ENCODE results near the gene TCF7L2.

The TCF7L2 gene

DNA sequence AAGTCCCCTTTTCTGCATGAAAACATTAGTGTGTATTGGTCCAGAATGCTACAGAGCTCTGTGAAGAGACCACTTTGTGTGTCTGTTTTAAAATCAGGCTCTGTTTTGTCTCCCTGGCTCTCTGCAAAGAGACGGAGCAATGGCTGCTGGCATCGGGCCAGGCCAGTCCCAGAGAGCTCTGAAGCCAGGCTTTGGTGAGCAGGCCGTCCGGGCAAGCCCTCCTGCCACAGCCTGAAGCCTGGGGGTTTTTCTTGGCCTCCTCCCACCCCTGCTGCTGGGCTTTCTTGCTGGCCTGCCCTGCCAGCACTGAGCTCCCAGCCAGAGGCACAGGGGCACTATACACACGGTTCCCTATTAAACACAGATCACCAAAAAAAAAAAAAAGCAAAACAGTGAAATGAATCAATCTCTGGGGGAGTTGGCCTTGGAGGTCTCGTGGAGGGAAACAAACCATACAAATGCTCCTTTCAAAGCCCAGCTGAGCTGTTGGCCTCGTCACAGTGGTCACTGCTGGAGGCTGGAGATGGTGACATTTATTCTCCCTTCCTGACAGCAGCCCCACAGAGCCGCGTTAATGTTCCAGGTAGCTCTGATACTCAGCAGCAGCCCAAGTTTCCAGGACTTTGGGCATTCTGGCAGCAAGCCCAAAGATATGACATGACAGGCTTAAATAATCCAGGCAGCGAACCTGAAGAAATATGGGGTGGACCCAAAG, 237.2 kb downstream of the TCF7L2 start:
- no peak for DNase-seq

DNA sequence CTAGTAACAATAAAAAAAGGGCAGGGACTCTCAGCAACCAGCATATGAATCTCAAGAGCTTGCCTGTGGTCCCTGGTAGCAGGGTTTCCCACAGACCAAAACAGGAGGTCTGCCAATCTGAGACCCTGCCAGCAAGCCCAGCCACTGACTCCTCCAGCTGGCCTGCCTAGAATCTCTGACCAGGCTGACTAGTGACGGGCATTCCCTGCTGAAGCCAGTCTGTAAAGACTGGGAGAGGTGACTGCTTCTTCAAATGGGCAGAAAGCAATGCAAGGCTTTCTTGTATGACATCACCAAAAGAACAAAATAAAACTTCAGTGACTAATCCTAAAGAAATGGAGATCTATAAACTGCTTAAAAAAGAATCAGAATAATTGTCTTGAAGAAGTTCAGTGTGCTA, 249.4 kb downstream of the TCF7L2 start:
- no peak for DNase-seq

DNA sequence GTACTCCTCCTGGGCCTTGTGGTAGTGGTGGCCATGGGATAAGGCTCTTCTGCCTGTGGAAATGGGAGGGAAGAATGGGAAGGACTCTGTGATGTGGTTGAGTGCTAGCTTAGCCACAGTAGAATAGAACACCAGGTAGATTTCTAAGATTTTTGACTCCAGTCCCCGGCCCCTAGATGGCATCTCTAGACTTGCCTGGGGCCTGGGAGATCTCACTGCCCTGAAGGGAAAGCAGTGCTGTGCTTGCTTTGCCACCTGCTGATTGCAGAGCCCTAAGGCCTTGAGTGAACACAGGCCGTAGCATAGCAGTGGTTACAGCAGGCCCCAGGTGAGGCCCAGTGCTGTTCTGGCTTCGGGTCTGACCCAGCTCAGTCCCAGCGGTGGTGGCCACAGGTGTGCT, 252.0 kb downstream of the TCF7L2 start:
- DNase-seq, result no peak

DNA sequence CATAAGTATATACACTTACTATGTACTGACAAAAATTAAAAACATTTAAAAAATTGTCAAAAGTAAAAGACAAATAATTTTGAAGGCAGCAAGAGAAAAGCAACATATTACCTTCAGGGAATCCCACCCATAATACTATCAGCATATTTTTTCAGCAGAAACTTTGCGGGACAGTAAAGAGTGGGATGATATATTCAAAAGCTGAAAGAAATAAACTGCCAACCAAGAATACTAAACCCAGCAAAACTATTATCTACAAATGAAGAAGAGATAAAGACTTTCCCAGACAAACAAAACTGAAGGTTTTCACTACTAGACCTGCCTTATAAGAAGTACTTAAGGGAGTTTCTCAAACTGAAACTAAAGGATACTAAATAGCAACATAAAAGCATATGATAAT, 257.9 kb downstream of the TCF7L2 start:
- no peak for DNase-seq

DNA sequence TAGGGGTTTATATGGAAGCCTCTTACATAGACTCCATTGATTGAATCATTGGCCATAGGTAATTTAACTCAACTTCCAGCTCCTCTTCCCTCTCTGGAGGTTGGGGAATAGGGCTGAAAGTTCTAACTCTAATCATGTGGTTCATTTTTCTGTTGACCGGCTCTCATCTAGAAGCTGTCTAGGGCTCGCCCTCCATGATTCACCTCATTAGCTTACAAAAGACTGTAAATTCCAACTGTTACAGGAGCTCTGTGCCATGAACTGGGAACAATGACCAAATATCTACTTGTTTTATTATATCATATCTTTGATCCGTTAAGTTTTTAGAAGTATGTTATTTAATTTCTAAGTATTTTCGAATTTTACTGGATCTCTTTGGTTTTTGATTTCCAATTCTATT, 263.0 kb downstream of the TCF7L2 start:
- no peak for DNase-seq

DNA sequence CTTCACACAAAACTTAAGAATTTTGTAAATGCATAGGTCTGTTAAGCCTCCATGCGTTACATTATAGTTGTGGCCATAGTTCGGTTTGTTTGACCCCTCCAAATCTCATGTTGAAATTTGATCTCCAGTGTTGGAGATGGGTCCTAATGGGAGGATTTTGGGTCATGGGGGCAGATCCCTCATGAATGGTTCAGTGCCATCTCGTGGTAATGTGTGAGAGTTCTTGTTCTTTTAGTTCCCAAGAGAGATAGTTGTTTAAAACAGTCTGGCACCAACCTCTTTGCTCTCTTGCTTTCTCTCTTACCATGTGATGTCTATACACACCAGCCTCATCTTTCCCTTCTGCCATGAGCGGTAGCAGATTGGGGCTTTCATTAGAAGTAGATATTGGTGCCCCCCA, 264.3 kb downstream of the TCF7L2 start:
- DNase-seq, result no peak

DNA sequence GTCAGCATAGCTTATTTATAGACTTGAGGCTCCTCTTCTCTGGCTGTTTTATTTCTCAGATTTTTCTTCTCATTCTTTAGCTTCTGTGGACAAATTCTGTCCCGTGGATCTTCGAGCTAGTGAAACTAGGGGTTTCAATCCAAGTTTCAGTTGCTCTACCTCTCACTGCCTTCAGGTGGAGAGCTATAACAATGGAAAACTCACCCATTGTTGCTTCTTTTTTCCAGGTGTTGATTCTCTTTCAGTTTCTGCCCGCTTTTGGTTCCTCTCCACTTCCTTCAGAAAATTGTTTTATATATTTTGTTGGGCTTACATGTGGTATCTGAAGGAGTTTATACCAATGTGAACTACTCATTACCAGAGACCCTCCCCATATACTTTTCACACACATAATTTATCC, 266.1 kb downstream of the TCF7L2 start:
- DNase-seq, result no peak
